Loucy (cell line): Measurements from ENCODE around the gene TMED10.
"Not testable (repeated sequence)": the region's sequence is repeated elsewhere in the genome, so short reads cannot be mapped to it uniquely, and the experiment has no call there.

Source experiments
- H2AFZ ChIP-seq: fragments of 200-600 bp; sonication (generic); 2 replicates; pipeline ENCODE4 v1.6.0; 2016; ENCODE audit warnings: antibody characterized with exemption, mild to moderate bottlenecking, low read length, moderate library complexity
- H3F3A ChIP-seq: fragments of 200-600 bp; 2 replicates; pipeline ENCODE4 v1.6.0; 2016; ENCODE audit warnings: antibody characterized with exemption, low read depth, mild to moderate bottlenecking
- H3K27me3 ChIP-seq: fragments of 200-600 bp; sonication (generic); 2 replicates; pipeline ENCODE4 v1.6.1; 2014; ENCODE audit warnings: low read length, mild to moderate bottlenecking; ENCODE audit not compliant: insufficient read depth, poor library complexity, severe bottlenecking
- H3K36me3 ChIP-seq: fragments of 200-600 bp; sonication (generic); 2 replicates; pipeline ENCODE4 v1.6.1; 2016; ENCODE audit warnings: low read length; ENCODE audit not compliant: insufficient read depth
- H3K4me1 ChIP-seq: fragments of 200-600 bp; sonication (generic); 2 replicates; pipeline ENCODE4 v1.5.1; 2014; ENCODE audit warnings: low read length, mild to moderate bottlenecking; ENCODE audit not compliant: insufficient read depth, poor library complexity, severe bottlenecking
- H3K4me2 ChIP-seq: fragments of 200-600 bp; sonication (generic); 2 replicates; pipeline ENCODE4 v1.6.0; 2014; ENCODE audit warnings: antibody characterized with exemption, low read length, low read depth, mild to moderate bottlenecking; ENCODE audit not compliant: poor library complexity, severe bottlenecking
- H3K4me3 ChIP-seq: fragments of 200-600 bp; sonication (generic); 2 replicates; pipeline ENCODE4 v1.5.1; 2014; ENCODE audit warnings: low read length, mild to moderate bottlenecking, mixed read lengths; ENCODE audit not compliant: poor library complexity, severe bottlenecking
- H3K79me2 ChIP-seq: fragments of 200-600 bp; sonication (generic); 2 replicates; pipeline ENCODE4 v1.6.1; 2014; ENCODE audit warnings: low read length; ENCODE audit not compliant: insufficient read depth
- H3K9ac ChIP-seq: fragments of 200-600 bp; sonication (generic); 2 replicates; pipeline ENCODE4 v1.6.0; 2014; ENCODE audit warnings: mild to moderate bottlenecking, low read depth, low read length, moderate library complexity; ENCODE audit not compliant: poor library complexity, severe bottlenecking
- H3K9me2 ChIP-seq: fragments of 200-600 bp; sonication (generic); replicated peaks from 2 replicates; pipeline ENCODE4 v1.6.1; 2016; ENCODE audit warnings: low read depth, low read length, mixed read lengths
- H3K9me3 ChIP-seq: fragments of 200-600 bp; sonication (generic); 2 replicates; pipeline ENCODE4 v1.6.1; 2014; ENCODE audit warnings: mild to moderate bottlenecking, antibody characterized with exemption, low read length, low read depth; ENCODE audit not compliant: insufficient read depth
- H4K20me1 ChIP-seq: fragments of 200-600 bp; sonication (generic); 2 replicates; pipeline ENCODE4 v1.6.0; 2014; ENCODE audit warnings: antibody characterized with exemption, low read length, mild to moderate bottlenecking; ENCODE audit not compliant: insufficient read depth, poor library complexity, severe bottlenecking
- EZH2phosphoT487 ChIP-seq: fragments of 200-600 bp; IDR thresholded peaks from 2 replicates; pipeline ENCODE4 v1.6.1; 2018; ENCODE audit warnings: antibody characterized with exemption, mild to moderate bottlenecking, moderate library complexity, borderline replicate concordance
- TF ChIP-seq, protein P1 (sequence below): fragments of 200-600 bp; sonication (generic); conservative IDR thresholded peaks from 2 replicates; pipeline ENCODE4 v1.5.1; 2014; ENCODE audit warnings: mild to moderate bottlenecking, antibody characterized with exemption, low read length

Gene TMED10

DNA sequence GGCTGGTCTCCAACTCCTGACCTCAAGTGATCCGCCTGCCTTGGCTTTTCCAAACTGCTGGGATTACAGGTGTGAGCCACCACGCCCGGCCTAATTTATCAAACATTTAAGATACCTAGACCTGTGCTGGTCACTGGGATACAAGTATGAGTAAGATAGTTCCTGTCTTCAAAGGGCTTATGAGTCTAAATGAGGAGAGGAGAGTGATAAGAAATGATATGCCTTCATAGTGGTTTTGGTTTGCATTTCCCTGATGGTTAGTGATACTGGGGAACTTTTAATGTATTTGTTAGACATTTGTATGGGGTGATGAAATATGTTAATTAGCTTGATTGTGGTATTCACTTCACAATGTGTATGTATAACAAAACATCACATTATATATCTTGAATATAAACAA lies 21.2 kb downstream of the TMED10 start:
- peaks cover 77% of the 10 kb centered on the region for H3K79me2 ChIP-seq
- TF ChIP-seq, protein P1, sequence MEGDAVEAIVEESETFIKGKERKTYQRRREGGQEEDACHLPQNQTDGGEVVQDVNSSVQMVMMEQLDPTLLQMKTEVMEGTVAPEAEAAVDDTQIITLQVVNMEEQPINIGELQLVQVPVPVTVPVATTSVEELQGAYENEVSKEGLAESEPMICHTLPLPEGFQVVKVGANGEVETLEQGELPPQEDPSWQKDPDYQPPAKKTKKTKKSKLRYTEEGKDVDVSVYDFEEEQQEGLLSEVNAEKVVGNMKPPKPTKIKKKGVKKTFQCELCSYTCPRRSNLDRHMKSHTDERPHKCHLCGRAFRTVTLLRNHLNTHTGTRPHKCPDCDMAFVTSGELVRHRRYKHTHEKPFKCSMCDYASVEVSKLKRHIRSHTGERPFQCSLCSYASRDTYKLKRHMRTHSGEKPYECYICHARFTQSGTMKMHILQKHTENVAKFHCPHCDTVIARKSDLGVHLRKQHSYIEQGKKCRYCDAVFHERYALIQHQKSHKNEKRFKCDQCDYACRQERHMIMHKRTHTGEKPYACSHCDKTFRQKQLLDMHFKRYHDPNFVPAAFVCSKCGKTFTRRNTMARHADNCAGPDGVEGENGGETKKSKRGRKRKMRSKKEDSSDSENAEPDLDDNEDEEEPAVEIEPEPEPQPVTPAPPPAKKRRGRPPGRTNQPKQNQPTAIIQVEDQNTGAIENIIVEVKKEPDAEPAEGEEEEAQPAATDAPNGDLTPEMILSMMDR: no peak
- TF ChIP-seq EZH2phosphoT487: no peak
- H3K27me3 ChIP-seq: no peaks in the 10 kb centered on the region
- H3K9ac ChIP-seq: no peak overlapping the region
- H2AFZ ChIP-seq: no peak overlapping the region
- H3K9me3 ChIP-seq: no peaks in the 10 kb centered on the region
- no peak overlapping the region for H3K4me3 ChIP-seq
- peaks cover 18% of the 10 kb centered on the region; the same call in 1 of the 2 replicates for H3K36me3 ChIP-seq
- peaks cover 47% of the 10 kb centered on the region for H4K20me1 ChIP-seq
- peak overlapping the region; percentile 6 for H3K4me2 ChIP-seq
- H3F3A ChIP-seq: no peaks in the 10 kb centered on the region
- no peaks in the 10 kb centered on the region for H3K9me2 ChIP-seq
- H3K4me1 ChIP-seq: peaks cover 41% of the 10 kb centered on the region

DNA sequence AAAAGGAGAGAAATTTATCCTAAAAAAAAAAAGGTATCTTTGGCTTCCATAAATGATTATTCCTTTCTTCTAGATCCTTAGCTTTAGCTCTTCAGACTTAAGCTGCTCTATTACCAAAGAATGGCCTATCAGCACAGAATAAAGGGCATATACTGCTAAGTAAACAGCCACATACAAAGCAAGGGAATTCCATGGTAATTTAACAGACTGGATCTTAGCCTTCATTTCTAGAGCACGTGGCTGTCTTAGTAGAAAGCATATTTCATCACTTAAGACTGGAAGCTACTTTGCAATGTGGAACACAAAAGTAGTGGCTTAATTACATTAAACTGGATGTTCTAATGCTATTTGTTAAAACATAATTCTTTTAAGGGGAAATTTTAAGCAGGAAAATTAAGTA lies 23.1 kb downstream of the TMED10 start:
- Histone ChIP-seq H3K4me1 (peaks cover 28% of the 10 kb centered on the region), H3K36me3 (peaks cover 31% of the 10 kb centered on the region; the same call in 1 of the 2 replicates), H3K27me3 (no peaks in the 10 kb centered on the region), H3K9ac (no peak overlapping the region), H3K9me2 (no peaks in the 10 kb centered on the region), H3K79me2 (peaks cover 65% of the 10 kb centered on the region), H2AFZ (no peak overlapping the region), H3K4me3 (no peak overlapping the region), H3K4me2 (no peak overlapping the region), H4K20me1 (peaks cover 33% of the 10 kb centered on the region), H3K9me3 (no peaks in the 10 kb centered on the region), H3F3A (no peaks in the 10 kb centered on the region)
- no peak for TF ChIP-seq EZH2phosphoT487
- TF ChIP-seq, protein P1: no peak

DNA sequence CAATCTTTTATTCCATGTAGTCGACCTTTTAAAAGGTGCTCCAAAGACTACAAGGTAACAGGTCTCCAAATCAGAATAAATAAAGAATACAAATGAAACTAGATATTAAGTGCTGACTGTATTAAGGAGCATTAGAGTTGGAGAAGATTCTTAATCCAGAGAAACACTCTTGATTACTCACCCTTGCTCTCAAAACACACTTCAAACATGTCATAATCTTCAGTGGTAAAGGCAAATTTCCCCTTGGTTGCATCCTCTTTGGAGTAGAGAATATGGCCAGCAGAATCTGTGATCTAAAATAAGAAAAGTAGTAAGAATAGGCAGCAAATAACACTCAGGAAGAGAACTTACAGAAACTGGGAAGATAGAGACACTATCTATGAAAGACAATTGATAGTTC lies 24.6 kb downstream of the TMED10 start:
- Histone ChIP-seq H3K79me2 (peaks cover 64% of the 10 kb centered on the region), H3K9ac (no peak overlapping the region), H3K4me1 (peaks cover 27% of the 10 kb centered on the region), H3K4me2 (no peak overlapping the region), H3K27me3 (no peaks in the 10 kb centered on the region), H2AFZ (no peak overlapping the region), H4K20me1 (peaks cover 30% of the 10 kb centered on the region), H3K9me3 (no peaks in the 10 kb centered on the region), H3K9me2 (no peaks in the 10 kb centered on the region), H3K36me3 (peaks cover 36% of the 10 kb centered on the region; the same call in 1 of the 2 replicates), H3F3A (0 out of 2 replicates have a peak, but pooled peaks cover under 1% of the 10 kb centered on the region), H3K4me3 (no peak overlapping the region)
- TF ChIP-seq, protein P1: no peak
- TF ChIP-seq EZH2phosphoT487: no peak

DNA sequence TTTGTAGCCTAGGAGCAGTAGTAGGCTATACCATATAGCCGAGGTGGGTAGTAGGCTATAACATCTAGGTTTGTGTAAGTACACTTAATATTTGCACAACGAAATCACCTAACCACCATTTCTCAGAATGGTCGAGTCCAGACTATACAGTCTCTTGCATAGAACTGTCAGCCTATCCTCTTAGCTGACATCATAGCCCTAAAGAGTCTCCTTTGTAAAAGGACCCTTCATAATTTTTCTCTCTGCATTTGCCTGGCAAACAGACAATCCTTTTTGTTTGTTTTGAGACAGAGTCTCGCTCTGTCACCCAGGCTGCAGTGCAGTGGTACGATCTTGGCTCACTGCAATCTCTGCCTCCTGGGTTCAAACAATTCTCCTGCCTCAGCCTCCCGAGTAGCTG lies 25.8 kb downstream of the TMED10 start:
- Histone ChIP-seq H3K36me3 (peaks cover 44% of the 10 kb centered on the region; the same call in 1 of the 2 replicates), H4K20me1 (peaks cover 31% of the 10 kb centered on the region)

More for the DNA sequence above, 25.8 kb downstream of the TMED10 start:
- H2AFZ ChIP-seq, H3K9me2 ChIP-seq, H3K9me3 ChIP-seq, H3K4me2 ChIP-seq, H3F3A ChIP-seq, H3K9ac ChIP-seq, H3K27me3 ChIP-seq, H3K4me3 ChIP-seq: not testable (repeated sequence)
- H3K79me2 ChIP-seq: peaks cover 52% of the 10 kb centered on the region
- peaks cover 24% of the 10 kb centered on the region for H3K4me1 ChIP-seq
